HG02798 (cell line): Measurements from ENCODE around the gene FOXO1.

Experiments used
- ATAC-seq: cut with Tn5 transposase; IDR thresholded peaks from one replicate; pipeline ENCODE4 v1.9.1; 2021; ENCODE audit warnings: mild to moderate bottlenecking; ENCODE audit not compliant: unreplicated experiment, poor library complexity

The FOXO1 gene

DNA sequence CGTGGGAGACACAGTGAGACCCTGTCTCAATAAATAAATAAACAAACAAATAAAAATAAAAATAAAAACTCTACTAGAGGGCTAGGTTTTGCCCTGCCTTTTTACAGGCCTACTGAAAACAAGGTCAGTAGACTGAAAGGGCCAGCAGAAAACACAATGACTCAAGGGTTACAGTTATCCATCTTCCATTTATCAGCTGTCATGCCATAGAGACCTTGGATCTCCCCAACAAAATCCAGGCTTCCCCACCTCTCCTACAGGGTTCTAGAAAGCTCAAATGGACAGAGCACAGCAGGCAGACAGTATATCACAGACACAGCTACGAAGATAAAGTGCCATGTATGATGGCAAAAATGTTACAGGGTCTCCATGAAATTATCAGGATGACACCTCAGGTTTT, 54.4 kb downstream of the FOXO1 start:
- ATAC-seq, result no peak

DNA sequence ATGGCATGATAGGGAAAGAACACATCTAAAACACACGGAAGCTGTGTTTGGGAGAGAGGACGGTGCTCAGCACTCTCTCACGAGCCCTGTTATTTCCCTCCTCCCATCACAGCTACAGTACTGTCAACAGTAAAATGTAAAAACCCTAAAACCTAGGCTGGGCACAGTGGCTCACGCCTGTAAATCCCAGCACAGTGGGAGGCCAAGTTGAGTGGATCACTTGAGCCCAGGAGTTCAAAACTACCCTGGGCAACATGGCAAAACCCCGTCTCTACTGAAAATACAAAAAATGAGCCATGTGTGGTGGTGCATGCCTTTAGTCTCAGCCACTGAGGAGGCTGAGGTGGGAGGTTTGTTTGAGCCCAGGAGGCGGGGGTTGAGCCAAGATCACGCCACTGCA, 54.8 kb downstream of the FOXO1 start:
- ATAC-seq, result no peak

DNA sequence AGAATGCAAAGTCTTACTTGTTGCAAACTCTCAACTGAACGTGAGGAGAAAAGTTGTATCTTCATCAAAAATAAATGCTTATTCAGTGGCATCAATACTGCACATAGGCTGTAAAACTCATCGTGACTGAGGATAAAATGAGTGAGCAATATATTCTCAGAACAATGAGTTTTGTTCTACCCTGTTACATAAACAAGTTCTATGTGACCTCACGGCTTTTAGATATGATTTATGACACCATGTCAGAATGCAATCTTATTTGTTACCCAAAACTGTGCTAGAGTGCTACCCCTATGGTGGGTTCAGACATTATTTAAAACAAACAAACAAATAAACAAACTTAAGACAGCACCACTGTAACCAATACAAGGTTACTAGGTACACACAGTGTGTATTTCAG, 55.4 kb downstream of the FOXO1 start:
- no peak for ATAC-seq

DNA sequence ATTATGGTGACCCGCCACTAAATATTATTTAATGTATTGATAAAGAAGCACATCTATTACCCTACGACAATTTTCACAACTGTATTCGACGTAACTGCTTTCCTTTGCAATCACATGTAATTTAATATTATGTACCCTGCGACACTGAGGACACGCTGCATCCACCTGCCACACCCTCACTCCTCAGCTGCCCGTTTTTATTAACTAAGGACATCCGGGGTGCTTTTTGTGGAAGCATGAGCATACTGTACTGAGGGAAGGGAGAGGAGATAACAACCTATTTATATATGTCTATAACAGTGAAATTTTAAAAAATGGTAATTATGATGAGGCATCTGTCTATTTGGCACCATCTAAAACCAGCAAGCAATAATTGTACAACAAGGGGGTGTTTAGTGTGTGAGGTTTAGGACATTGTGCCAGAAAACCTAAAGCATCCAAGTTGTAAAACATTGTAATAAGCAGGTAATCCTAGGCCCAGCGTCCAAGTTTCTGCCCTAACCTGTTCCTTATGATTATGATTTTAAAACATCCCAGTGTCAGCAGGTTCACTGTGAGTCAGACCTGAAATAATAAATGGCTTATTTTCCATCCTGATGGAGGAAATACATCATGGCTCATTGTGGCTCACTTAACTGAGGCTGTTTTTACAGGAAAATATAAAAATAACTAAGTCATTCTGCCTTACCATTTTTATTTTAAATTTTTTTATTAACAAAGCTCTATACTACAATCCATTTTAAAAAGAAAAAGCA, 56.3 kb downstream of the FOXO1 start:
- no peak for ATAC-seq

DNA sequence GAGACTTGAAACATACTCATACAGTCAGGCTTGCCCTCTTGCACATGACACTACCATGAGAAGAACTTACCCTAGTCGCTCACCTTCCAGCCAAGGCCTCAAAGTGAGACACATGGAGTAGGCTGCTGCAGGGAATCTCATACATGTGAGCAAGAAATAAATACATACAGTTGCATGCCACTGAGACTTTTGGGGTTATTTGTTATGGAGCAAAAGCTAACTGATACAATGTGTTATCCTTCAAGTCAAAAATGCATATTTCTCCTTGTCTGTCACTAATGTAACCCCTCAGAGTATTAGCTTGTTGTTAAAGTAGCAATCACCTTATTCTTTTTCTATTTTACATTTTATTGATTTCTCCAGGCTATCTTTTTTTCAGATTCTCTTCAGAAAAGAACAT, 58.1 kb downstream of the FOXO1 start:
- no peak for ATAC-seq

DNA sequence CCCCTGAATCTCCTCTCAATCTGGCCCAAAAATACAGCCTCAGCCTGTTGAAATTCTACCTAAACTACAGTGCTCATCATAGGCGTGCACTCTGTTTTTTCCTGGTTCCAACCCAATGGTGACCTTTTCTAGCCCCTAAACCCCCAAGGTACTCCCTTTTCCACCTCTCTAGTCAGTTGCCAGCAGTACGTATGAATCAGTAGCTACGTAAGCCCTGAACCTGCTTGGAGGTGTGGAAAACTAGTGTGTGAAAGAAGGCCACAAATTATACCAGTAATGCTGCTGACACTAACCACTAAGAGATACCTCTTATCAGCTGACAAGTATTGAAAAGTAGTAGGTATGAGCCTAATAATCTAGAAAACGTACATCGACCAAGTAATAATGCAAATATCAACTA, 60.9 kb downstream of the FOXO1 start:
- ATAC-seq, result no peak

DNA sequence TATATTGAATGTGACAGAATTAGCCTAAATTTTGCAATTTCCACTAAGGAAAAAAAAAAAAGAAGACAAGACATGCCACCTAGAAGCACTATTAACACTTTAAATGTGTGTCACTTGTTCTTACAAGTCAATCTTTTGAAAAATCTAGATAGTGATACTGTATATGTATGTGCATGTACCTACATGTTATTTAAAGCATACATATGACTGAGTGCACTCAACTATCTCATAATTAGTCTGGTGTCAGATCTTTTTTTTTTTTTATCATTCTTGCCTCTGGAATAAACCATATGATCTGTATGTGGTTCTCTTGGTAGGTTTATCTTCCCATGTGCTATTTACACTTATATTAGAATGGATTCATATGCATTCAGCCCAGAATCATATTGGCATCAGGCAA, 62.3 kb downstream of the FOXO1 start:
- ATAC-seq, result no peak

DNA sequence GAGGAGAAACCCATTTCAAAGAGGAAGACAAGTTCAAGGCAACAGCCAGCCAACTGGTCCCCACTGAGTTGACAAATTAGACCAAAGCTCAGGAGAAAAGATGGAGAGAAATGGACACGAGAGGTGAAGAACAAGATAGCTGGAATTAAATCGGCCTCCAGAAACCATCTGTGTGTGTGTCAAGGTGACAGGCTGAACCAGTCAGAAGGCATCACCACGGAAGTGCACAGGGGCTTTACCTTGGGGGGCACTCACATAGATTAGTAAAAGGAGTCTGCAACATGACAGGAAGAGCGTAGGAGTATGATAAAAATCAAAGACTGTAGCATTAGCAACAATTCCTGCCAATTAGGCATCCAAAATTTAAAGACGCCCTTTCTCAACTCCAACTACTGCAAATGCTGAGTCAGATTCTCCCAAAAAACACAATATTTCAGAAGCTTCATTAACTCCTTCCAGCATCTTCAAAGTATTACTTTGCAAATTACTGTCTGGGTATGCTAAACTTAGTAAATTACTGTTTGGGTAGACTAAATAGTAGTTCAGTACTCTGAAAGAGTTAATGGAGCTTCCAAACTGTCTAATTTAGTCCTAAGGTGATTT, 66.2 kb downstream of the FOXO1 start:
- no peak for ATAC-seq

DNA sequence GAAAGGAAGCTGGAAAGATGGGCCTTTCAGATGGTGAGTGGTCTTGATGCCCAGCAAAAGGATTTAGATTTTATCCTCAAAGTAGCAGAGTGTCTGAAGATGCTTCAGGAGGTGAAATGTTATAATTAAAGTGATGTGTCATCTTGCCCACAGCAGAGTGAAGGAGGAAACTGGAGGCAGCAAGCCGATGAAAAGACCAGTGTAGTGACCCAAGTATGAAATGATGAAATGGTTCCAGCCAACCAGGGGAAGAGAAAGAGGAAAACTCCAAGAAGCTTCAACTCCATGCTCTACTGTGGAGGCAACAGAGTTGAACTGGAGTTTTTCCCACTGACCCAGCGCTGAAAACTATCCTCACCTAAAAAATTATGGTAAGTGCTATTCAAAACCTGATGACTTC, 66.7 kb downstream of the FOXO1 start:
- ATAC-seq, result no peak

DNA sequence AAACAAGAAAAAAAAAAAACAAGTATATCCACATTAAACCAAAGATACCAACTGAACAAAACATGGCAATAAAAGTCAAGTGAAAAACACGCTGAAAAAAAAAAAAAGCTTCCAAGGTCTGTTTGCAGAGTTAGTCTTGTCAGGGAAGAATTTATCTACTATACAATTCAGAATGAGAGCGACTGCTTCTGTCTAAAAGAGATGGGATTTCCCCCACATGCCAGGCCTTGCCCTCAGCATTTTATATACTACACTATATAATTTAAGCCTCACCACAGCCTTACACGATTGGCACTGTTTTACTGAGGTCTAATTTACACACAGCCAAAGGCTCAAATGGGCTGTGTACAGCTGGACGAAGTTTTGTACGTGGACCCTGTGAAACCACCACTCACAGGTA, 67.3 kb downstream of the FOXO1 start:
- ATAC-seq, result no peak

DNA sequence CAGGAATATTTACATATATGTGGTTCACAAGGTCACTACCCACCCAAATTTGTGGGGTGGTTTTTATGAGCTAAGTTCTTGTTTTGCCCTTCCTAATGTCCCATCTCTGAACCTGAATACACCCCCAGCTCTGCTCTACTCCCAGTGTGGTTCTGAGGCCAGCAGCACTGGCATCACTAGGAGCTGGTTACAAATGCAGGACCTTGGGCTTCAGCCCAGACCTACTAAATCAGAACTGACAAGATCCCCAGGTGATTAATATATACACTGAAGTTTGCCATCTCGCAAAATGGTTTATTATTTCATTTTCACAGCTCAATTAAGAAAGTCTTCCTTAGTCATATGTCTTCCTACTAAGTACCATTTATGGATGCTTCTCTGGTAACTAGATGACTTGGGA, 67.9 kb downstream of the FOXO1 start:
- no peak for ATAC-seq

DNA sequence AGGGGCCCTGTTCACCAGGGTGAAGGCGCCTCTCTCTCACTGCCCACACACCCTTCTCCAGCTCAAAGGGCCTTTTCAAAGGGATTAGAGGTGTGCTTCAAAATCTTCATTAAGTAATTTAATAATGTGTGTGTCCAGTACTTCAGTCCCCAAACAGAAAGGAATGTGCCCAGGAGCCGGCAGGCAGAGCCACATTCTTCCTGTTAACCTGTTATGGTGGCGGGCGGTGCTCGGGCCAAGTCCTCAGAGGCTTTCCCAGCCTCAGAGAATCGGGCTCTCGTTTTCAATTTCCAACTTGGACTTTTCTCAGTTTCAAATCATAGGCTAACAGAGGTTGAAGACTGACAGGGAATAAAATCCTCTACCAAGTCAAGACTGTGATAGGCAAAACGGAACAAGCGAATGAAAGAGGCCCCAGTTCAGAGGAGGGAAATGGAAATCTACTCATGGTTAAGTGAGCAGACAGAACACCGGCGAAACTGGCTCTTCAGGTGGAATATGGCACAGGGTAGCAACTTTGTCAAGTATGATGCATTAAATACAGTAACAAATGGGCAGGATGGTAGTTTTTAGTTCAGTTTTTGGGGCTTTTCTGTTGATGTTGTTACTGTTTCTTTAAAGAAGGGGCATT, 68.6 kb downstream of the FOXO1 start:
- no peak for ATAC-seq

DNA sequence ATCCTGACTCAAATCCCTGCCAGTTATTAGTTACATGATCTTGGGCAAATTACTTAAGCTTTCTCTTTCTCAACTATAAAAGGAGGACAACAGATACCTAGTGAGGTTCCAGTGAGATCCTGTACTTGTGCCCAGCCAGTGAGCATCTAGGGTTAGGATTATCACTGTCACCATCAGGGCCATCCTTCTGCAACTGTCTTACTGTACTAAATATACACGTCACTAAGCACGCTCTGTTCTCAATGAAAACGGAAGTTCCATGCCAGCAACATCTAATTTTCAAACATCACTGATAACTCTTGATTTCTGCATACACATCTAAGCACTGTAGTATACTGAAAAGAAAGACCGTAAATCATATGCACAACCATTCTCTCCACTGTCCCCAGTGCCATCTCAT, 70.0 kb downstream of the FOXO1 start:
- no peak for ATAC-seq

DNA sequence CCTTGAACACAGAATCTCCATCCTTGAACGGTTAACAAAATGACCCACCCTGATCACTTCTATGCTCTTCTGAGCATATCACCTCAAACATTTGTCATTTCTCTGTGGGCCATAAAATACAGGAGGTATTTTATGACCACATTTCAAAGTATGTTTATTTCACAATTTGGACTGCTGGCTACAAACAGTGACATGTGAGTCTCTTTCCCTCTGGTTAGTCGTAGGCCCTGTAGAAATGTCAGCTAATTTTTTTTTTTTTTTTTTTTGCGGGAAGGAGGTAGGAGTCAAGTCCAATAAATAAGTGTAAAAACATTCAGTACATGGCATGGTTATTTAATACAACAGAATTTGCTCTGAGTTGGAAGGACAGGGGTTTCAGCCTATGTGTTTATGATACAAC, 70.7 kb downstream of the FOXO1 start:
- no peak for ATAC-seq

DNA sequence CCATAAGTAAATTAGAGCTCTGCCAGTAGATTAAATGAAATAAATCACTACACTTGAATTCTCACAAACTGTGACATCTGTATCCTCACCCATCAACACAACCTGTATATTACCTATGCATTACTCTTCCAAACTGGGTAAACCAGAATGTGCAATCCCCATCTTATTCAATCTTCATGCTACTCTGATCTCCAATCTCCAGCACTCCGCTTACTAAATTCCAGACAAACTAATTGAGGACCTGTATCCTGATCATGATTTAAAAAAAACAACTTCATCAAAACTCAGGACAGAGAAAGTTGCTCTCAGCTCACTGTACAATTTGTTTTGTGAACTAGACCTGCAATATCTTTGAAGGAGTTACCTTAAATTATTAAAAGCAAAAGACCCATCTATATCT, 74.4 kb downstream of the FOXO1 start:
- ATAC-seq, result no peak

DNA sequence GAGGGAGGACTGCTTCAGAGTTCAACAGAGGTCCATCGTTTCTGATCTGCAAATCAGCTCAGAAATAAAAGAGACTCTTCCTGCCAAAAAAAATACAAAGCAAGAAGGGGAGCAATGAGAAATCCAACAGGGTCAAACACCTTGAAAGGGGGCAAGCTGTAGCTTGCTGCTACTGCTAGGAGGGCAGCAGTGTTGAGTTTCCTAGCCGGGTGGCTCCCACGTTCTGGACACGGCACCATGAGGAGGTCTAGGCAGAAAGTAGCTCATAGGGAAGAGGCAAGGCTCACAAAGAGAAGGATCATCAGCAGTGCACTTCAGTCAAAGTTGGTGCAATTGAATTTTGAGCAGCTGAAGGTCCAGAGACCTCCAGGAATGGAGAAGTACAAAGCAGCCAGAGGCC, 75.3 kb downstream of the FOXO1 start:
- no peak for ATAC-seq

DNA sequence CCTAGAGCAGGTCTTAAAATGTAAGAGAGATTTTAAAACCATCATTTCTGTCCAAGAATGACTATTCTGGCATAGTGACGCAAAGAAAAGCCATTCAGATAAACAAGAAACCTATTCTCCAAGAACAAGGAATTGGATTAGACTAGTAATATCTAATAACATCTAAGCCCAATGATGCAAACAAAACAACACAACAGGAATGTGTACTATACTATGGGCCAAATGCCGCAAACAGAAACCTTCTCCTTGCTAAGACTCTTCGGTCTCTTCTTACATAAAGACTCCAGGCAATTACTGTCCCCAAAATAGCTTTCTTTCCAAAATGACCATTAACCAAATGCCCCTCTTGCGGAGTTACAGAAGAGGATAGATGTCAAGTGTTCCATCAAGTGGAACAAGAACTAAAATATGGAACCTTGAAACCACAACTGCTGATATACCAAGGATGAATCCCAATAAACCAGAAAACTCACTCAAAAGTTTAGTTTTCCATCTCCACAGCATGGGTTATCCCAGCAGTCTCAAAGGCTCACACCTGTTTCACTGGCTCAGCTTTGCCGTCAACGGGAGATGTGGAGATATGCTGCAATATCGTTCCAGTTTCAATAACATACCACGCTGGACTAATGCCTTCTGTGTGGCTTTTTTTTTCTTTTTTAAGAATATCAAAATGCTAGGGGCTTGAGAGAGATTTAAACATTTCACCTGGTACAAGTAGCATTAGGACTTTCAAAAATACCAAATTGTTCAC, 76.2 kb downstream of the FOXO1 start:
- ATAC-seq, result no peak

DNA sequence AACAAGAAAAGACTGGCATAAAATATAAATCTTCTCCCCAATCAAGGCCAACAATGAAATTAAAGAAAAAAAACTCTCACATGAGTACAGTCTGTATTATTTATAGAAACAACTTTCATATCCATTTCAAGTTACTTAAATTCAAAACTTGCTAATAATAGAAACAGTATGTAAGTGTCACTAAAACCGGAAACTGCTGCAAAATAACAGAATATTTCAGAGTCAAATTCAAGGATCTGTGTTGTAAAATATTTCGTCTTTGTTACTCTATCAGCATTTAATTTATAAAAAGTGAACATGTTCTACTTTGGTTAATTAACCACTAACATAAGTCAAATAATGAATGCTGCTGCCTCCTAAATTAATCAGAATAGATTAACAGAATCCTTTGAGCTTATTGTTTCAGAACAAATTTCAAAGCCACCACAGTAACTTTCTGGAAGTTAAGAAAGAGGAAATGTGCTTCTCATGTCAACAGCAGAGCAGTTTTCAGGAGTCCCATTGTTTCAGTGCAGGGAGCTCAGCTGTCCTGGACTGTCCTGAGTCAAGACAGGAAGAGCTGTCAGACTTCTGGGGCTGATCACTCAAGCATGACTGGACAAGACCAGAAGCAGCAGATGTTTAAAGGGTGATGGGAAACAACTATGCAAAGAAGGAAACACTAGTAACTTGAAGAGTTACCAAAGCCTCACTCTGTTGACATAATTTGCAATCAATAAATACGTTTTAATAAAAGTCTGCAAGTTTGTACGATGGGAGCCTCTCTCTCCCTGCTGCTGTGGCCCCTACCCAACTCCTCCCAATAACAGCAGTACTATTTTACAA, 76.9 kb downstream of the FOXO1 start:
- ATAC-seq, result peak; percentile 95

DNA sequence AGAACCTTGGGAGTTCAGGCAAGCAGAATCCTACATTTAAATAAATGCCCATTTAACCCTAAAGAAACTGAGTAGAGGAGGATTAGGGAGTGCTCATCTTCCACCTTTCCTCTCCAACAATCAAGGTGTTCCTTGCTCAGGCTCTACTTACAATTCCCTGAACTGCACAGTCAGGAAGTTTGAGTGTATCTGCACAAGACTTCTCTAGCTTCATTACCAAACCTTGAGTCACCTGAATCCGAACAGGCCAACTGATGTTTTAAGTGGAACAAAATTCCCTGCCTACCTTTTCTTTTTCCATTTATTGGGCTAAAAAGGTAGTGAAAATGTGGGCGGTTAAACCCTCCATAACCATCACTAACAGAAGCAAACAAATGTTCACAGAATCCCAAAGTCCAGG, 78.3 kb downstream of the FOXO1 start:
- no peak for ATAC-seq

DNA sequence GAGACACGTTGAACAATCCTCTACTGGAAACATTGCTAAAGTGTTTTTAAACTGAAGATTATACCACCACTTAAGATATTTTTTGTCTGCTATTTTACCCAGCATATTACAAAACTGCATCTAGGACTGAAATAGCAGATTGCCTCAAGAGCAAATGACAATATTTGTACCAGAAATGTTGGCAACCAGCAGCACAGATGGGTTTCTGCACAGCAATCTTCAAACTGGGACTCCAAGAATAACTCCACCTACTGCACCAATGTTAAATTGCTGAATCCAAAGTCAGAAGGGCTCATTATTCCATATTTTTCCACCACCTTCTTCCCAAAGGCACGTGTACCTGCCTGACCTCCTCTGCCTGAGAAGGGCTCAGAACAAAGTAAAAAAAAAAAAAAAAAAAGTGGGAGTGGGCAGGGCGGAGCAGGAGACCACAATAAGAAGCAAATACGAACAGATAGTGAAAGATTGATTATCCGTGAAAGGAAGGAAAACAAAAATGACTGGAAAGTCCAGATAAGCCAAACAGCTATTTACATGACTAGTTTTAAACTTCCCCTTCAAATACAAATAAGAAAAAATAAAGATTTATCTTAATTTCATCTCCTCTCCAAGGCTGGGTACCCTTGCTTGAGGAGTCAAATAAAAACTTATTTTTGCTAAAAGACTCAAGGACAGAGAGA, 79.4 kb downstream of the FOXO1 start:
- ATAC-seq, result no peak
